22Rv1 (cell line): ENCODE results near the gene NBL1.

Experiments
- ZFX ChIP-seq: fragments of 450-650 bp; IDR thresholded peaks from 2 replicates; pipeline ENCODE4 v1.6.1; 2017; ENCODE audit warnings: antibody characterized with exemption, borderline replicate concordance
- TF ChIP-seq, protein P1 (sequence below): fragments of 450-650 bp; IDR thresholded peaks from 2 replicates; pipeline ENCODE4 v1.5.1; 2017; ENCODE audit warnings: mild to moderate bottlenecking

DNA sequence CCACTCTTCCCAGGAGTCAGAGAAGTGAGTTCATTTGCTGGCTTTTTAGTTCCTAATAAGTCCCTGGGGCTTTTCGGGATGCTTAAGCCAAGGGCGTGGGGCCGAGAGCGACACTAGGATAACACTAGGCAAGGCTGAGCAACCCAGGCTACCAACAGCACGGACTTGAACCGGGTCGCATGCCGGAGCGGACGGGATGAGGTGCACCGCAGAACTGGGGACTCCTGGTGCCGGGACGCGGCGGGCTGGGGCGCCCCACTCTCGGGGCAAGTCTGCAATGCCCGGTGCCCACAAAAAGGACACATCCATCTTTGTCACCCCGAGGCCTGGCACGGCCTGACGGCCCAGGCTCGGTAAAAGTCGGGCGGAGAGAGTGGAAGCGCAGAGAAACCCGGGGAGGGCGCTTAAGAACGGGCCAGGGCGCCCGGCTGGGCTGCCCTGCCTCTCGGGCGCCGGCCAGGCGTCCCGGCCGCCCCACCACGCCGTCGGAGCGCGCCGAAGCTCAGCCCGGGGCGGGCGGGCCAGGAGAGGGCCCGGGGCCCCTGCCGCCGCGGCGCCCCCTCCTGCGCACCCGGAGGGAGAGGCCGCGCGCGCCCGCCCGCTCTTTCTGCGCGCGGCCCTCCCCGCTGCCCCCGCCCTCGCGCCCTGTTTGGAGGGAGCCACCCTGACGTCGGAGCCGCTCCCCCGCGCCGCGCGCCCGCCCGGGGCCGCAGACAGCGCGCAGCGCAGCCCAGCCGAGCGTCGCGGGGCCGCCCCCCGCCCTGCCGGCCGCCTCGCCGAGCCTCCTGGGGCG, at the start of gene NBL1:
- TF ChIP-seq, protein P1, sequence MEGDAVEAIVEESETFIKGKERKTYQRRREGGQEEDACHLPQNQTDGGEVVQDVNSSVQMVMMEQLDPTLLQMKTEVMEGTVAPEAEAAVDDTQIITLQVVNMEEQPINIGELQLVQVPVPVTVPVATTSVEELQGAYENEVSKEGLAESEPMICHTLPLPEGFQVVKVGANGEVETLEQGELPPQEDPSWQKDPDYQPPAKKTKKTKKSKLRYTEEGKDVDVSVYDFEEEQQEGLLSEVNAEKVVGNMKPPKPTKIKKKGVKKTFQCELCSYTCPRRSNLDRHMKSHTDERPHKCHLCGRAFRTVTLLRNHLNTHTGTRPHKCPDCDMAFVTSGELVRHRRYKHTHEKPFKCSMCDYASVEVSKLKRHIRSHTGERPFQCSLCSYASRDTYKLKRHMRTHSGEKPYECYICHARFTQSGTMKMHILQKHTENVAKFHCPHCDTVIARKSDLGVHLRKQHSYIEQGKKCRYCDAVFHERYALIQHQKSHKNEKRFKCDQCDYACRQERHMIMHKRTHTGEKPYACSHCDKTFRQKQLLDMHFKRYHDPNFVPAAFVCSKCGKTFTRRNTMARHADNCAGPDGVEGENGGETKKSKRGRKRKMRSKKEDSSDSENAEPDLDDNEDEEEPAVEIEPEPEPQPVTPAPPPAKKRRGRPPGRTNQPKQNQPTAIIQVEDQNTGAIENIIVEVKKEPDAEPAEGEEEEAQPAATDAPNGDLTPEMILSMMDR = no peak
- no peak for TF ChIP-seq ZFX
